GM21515 (cell line): ENCODE results near the gene ROBO4.

Experiments used
- ATAC-seq: cut with Tn5 transposase; IDR thresholded peaks from one replicate; pipeline ENCODE4 v1.9.1; 2021; ENCODE audit not compliant: unreplicated experiment

ROBO4 gene

GRCh38 chr11:124919898-124920297, 22.2 kb upstream of the ROBO4 start:
- ATAC-seq: no peak

DNA sequence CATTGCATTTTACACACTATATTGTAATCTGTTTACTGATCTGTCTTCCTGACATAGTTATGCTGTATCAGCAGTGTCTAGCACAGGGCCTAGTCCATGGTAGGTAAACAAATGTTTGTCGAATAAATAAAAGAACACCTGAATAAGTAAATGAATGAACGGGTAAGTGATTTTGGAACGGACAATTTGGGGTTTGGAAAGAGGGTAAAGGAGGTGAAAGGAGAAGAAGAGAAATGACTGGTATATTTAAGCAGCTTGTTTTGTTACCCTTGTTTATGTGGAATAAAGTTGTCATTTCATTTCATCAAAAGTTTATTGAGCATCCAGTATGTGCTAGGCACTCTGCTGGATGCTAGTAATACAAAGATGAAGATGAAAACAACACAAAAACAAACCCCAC, 21.3 kb upstream of the ROBO4 start, which contains the start of gene HEPN1:
Gene HEPN1, plus strand, starts transcription at position 301 of the 400 bp plus-strand sequence.
- ATAC-seq: no peak

DNA sequence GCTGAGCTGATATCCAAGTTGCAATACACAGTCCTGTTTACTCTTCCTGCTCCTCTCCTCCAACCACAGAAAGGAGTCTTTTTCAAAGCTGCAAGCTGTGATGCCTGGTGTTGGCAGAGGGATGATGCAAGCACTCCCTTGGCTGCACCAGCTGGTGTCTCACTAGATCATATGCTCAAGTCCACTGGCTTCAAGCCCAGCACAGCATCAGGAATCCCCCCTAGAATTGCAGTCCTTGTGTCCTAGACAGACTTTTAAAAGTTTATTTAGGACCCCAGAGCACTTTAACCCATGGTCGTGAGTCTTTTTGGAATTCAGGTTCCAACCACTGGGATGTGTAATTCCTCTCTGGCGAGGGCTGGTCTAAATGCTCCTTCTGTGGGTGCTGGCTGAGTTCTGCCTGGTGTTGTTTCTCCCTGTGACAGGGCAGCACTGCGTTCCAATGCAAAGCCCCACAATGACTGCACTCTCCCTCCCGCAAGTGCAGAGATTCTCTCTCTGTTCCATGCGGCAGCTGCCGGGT, 19.5 kb upstream of the ROBO4 start:
- ATAC-seq: no peak

DNA sequence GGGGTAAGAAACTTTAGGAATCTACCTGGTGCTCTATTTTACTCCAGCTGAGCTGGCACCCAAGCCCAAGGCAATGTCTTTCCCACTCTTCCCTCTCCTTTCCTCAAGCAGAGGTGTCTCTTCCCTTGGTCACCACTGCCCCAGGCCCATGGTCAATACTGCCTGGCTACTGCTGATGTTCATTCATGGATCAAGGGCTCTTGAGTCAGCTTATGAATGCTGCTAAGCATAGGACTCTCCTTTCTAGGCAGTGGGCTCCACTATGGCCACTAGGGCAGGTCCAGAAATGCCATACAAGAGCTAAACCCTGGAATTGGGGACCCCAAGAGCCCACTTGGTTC, 18.7 kb upstream of the ROBO4 start:
- no peak for ATAC-seq

DNA sequence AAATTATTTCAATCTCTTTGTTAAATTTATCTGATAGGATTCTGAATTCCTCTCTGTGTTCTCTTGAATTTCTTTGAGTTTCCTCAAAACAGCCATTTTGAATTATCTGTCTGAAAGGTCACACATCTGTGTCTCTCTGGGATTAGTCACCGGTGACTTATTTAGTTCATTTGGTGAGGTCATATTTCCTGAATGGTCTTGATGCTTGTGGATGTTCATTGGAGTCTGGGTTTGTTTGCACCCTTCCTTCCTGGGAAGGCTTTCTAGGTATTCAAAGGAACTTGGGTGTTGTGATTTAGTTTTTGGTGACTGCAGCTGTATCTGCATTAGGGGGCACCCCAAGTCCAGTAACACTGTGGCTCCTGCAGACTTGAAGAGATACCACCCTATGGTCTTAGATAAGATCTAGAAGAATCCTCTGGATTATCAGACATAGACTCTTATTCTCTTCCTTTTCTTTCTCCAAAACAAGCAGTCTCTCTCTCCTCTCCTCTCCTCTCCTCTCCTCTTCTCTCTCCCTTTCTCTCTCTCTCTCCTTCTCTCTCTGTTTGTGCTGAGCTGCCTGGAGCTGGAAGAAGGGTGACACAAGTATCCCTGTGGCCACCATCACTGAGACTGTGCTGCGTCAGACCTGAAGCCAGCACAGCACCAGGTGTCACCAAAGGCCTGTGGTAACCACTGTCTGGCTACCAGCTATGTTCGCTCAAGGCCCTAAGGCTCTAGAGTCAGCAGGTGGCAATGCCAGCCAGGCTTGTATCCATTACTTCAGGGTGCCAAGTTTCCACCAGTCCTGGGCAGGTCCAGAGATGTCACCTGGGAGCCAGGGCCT, 18.1 kb upstream of the ROBO4 start:
- ATAC-seq: no peak

DNA sequence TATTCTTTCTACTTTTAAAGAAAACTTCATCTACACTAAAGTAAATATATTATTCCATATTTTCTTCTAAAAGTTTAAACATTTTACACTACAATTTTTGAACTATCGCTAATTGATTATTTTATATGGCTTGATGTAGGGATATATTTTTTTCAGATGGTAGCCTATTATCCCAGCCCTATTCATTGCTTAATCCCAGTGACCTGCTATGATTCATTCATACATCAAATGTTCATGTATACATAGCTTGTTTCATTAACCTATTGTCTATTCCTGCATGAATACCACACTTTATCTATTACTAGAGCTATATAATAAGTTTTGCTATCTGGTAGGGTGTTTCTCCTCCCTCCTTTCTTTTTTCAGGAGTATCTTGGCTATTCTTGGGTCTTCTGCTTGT, 5.0 kb upstream of the ROBO4 start:
- no peak for ATAC-seq

DNA sequence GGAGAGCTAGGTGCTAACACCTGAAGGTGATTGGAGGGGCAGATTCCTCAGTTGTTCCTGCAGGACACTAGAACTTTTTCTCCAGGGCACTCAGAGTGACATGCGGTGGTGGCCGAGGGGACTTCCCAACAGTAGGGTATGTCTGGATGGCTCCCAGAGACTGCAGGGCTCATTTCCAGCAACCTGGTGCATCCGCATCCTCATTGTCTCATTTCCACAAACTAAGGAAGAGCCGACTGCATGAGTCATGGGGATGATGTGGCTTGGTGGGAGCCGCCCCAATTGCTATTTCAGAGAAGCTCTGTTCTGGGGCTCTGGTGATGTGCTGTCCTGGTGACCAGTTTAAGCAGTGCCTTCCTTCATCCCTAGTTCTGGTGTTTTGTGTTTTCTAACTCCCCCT, 2.8 kb upstream of the ROBO4 start:
- ATAC-seq: no peak

DNA sequence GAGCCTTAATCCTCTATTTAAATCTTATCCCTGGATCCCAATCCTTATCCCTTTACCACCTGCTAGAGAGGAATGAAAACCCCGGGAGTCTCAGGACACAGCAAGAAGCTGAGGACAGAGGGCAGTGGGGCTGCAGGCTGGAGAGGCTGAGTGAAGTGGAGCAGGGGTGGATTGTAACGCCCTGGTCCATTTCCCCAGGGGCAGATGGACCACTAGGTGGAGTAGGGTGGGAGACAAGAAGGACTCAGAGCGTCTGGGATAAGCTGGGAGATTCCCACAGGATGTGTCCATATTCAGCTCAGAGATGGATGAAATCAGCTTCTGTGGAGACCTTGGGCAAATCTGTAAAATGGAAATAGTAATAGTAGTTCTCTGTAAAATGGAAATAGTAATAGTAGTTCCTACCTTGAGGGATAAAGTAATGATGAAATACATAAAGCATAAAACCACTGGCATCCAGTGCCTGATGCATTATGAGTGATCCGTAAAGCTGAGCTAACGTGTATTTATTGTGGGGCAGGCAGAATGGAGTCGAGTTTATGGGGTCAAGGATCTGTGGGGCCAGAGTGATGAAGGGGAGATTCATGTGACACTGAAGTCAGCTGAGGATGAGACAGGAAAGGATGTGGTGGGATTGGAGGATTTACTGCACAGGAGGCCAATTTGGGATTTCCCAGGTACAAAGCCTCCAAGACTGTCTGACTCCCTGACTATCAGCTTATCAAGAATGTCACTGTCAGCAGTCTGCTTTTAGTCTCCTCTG, 1.9 kb upstream of the ROBO4 start:
- ATAC-seq: no peak

- ATAC-seq: no peak
These were observed 1.0 kb upstream of the ROBO4 start for GRCh38 chr11:124898711-124899110.

DNA sequence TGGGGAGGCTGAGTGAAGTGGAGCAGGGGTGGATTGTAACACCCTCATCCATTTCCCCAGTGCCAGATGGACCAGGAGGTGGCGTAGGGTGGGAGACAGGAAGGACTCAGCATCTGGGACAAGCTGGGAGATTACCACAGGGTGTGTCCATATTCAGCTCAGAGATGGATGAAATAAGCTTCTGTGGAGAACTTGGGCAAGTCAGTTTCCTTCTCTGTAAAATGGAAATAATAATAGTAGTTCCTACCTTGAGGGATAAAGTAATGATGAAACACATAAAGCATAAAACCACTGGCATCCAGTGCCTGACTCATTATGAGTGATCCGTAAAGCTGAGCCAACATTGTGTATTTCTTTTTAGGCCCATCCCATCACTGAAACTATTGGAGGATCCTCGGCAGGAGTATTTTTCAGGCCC, 607 bp upstream of the ROBO4 start:
- ATAC-seq: no peak

GRCh38 chr11:124896821-124897391, 759 bp downstream of the ROBO4 start:
- no peak for ATAC-seq

GRCh38 chr11:124896071-124896750, 1.5 kb downstream of the ROBO4 start:
- ATAC-seq: no peak

DNA sequence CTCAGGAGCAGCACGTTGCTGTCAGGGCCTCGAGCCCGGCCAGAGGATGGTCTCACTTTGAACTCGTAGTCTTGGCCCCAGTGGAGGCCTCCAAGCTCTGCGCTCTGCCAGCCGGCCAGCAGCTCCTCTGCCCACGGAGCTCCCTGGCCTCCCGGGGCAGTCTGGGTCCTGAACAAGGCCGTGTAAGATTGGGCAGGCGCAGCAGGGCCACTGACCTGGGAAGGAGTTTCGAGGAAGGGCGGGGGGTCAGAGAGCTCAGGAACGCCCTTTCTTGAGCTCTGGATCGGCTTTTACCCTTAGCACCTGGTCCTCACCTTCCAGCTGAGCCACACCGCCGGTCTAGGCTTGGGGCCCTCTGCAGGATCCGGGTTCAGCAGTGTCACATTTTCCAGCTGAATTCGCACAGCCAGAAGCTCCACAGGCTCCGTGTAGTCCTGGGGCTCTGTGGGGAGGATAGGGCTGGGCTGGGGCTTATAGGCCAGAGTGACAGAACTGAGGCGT, 2.1 kb downstream of the ROBO4 start:
- ATAC-seq: no peak

- no peak for ATAC-seq
These were observed 2.8 kb downstream of the ROBO4 start for GRCh38 chr11:124894606-124895430.

- ATAC-seq: no peak
These were observed 3.8 kb downstream of the ROBO4 start for GRCh38 chr11:124893781-124894401.

DNA sequence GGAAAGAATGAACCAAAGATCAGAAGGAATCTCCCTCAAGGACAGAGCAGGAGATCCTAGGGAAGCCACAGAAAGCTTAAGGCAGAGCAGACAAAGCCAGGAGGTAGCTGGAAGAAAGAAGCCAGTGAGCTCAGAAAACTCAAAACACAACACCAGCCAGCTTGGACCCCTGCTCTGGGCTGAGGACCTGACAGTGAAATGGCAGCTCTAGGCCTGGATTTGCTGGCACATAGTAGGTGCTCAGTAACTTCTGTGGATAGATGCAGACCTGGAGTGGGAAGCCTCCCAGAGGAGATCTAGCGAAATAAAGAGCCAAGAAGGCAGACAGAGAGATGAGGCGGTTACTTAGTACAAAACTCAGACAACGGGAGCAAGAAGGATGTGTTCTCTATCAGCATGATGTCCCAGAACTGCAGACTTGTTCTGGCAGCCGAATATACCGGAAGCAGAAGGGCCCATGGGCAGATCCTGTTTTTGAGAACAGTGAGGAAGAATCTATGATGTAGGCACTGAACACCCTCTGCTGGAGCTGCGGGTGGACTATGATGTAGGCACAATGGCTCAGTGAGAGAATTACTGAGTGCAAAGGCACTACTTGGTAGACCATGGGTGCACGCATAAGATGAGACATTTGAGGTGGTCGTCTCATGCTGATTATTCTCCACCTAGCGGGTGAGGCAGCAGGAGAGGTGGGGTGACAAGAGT, 4.8 kb downstream of the ROBO4 start:
- no peak for ATAC-seq

- no peak for ATAC-seq
These were observed 5.5 kb downstream of the ROBO4 start for GRCh38 chr11:124892146-124892545.

- no peak for ATAC-seq
These were observed 6.2 kb downstream of the ROBO4 start for GRCh38 chr11:124891373-124891861.
